GM12878 (cell line): ENCODE results near the gene ADAMTSL4. TPM values are rescaled to one million over a fixed set of nuclear protein-coding genes. Genes with fewer than 3 reads are reported as not detected.

Experiments
- ATAC-seq: fragments of 200-7000 bp; cut with Tn5 transposase; 3 replicates; pipeline ENCODE4 v1.9.1; 2020; ENCODE audit warnings: mild to moderate bottlenecking, moderate library complexity
- BruUV-seq: library from RNA; stranded (reverse); fragments of 400-500 nt; replicated peaks from 2 replicates; lab custom pipeline; 2021; lab: Mats Ljungman, UMichigan
- CTCF ChIA-PET: fragments of 300-600 bp; sonication (Branson Sonifier 250); formaldehyde crosslinking; extraction: SDS; loops from one replicate; lab custom pipeline; 2021; ENCODE audit warnings: inconsistent platforms; lab: Yijun Ruan, JAX
- POLR2A ChIA-PET: fragments of 350-600 bp; formaldehyde crosslinking; extraction: SDS; loops from one replicate; lab custom pipeline; 2021; ENCODE audit warnings: inconsistent platforms; lab: Charles Lee
- RAD21 ChIA-PET: fragments of 300-600 bp; sonication (Branson Sonifier 250); formaldehyde crosslinking; loops from one replicate; lab custom pipeline; 2023; ENCODE audit warnings: antibody characterized with exemption; ENCODE audit not compliant: unreplicated experiment; lab: Charles Lee
- SMC1A ChIA-PET: fragments of 300-600 bp; sonication (Branson Sonifier 250); formaldehyde crosslinking; loops from one replicate; lab custom pipeline; 2023; ENCODE audit not compliant: unreplicated experiment, uncharacterized antibody; lab: Charles Lee
- DNase-seq: peaks from one replicate; pipeline ENCODE4 v3.0.0-alpha.2; 2011; ENCODE audit warnings: low read depth, low spot score
- FAIRE-seq: peaks from 3 replicates; lab custom pipeline; 2011; peaks lifted over from hg19 to GRCh38; lab: Jason Lieb, UNC
- H2AFZ ChIP-seq: 2 replicates; pipeline ENCODE4 v1.6.0; 2011; ENCODE audit warnings: low read depth, low read length, control low read depth; ENCODE audit not compliant: control insufficient read depth
- H3K27ac ChIP-seq: 2 replicates; pipeline ENCODE4 v1.5.1; 2011; ENCODE audit warnings: control low read depth; ENCODE audit not compliant: control insufficient read depth, insufficient read depth
- H3K27me3 ChIP-seq, 2 experiments: replicated peaks in 1 of 2; 2 replicates each; pipeline versions ENCODE4 v1.6.0 to v1.6.1; 2011; ENCODE audit warnings: low read length in 1 of 2; ENCODE audit not compliant: control insufficient read depth in 2 of 2, insufficient read depth in 2 of 2
- H3K36me3 ChIP-seq, 2 experiments: 2 replicates each; pipeline ENCODE4 v1.5.1; 2011; ENCODE audit warnings: low read length in 1 of 2; ENCODE audit not compliant: control insufficient read depth in 2 of 2, insufficient read depth in 2 of 2
- H3K4me1 ChIP-seq: 2 replicates; pipeline ENCODE4 v1.6.1; 2011; ENCODE audit warnings: mild to moderate bottlenecking, low read length, moderate library complexity, mixed read lengths; ENCODE audit not compliant: control insufficient read depth, insufficient read depth
- H3K4me2 ChIP-seq: 2 replicates; pipeline ENCODE4 v1.6.0; 2011; ENCODE audit warnings: control low read depth; ENCODE audit not compliant: control insufficient read depth, insufficient read depth
- H3K4me3 ChIP-seq: fragments of 200-600 bp; sonication (generic); 2 replicates; pipeline ENCODE4 v1.5.1; 2016
- H3K79me2 ChIP-seq: 2 replicates; pipeline ENCODE4 v1.6.0; 2011; ENCODE audit warnings: low read length; ENCODE audit not compliant: control insufficient read depth, insufficient read depth
- H3K9ac ChIP-seq: 2 replicates; pipeline ENCODE4 v1.8.0; 2011; ENCODE audit warnings: low read length, control low read depth, mixed read lengths; ENCODE audit not compliant: control insufficient read depth, insufficient read depth
- H3K9me3 ChIP-seq: replicated peaks from 3 replicates; pipeline ENCODE4 v1.5.1; 2011; ENCODE audit warnings: mild to moderate bottlenecking, low read length; ENCODE audit not compliant: control insufficient read depth, insufficient read depth
- H4K20me1 ChIP-seq: 2 replicates; pipeline ENCODE4 v1.6.0; 2011; ENCODE audit not compliant: control insufficient read depth, insufficient read depth
- BRCA1 ChIP-seq: IDR thresholded peaks from 2 replicates; pipeline ENCODE4 v1.6.1; 2011; ENCODE audit warnings: low read depth, low read length, improper control_type of control experiment
- CEBPZ ChIP-seq: fragments of 150-350 bp; IDR thresholded peaks from 2 replicates; pipeline ENCODE4 v1.6.1; 2016; ENCODE audit warnings: low read depth, low read length
- HDGF ChIP-seq: fragments of 450-650 bp; IDR thresholded peaks from 2 replicates; pipeline ENCODE4 v1.6.1; 2016; ENCODE audit warnings: antibody characterized with exemption
- MEF2A ChIP-seq: IDR thresholded peaks from 2 replicates; pipeline ENCODE4 v1.6.1; 2011; ENCODE audit warnings: low read depth, mild to moderate bottlenecking, low read length, moderate library complexity; ENCODE audit not compliant: insufficient read depth
- MTA2 ChIP-seq: fragments of 450-650 bp; IDR thresholded peaks from 2 replicates; pipeline ENCODE4 v1.6.1; 2016; ENCODE audit warnings: low read depth, mild to moderate bottlenecking, moderate library complexity
- MYB ChIP-seq: fragments of 150-350 bp; IDR thresholded peaks from 2 replicates; pipeline ENCODE4 v1.6.1; 2014; ENCODE audit warnings: mild to moderate bottlenecking, low read depth, low read length, borderline replicate concordance
- NFXL1 ChIP-seq: fragments of 450-650 bp; IDR thresholded peaks from 2 replicates; pipeline ENCODE4 v1.6.1; 2017; ENCODE audit warnings: antibody characterized with exemption, mild to moderate bottlenecking, borderline replicate concordance
- NR2F1 ChIP-seq: fragments of 450-650 bp; conservative IDR thresholded peaks from 2 replicates; pipeline ENCODE4 v1.6.1; 2017; ENCODE audit warnings: mild to moderate bottlenecking
- POLR2A ChIP-seq: IDR thresholded peaks from 2 replicates; pipeline ENCODE4 v1.6.1; 2011; ENCODE audit warnings: low read depth, mild to moderate bottlenecking, low read length
- POLR2AphosphoS5 ChIP-seq: IDR thresholded peaks from 2 replicates; pipeline ENCODE4 v1.6.1; 2011; ENCODE audit warnings: mild to moderate bottlenecking, low read length, inconsistent platforms
- SMC3 ChIP-seq: IDR thresholded peaks from 2 replicates; pipeline ENCODE4 v1.6.1; 2011; ENCODE audit warnings: low read length, improper control_type of control experiment, borderline replicate concordance
- ZBTB40 ChIP-seq: fragments of 450-650 bp; IDR thresholded peaks from 2 replicates; pipeline ENCODE4 v1.6.1; 2016; ENCODE audit warnings: mild to moderate bottlenecking, moderate library complexity, borderline replicate concordance
- WGBS: methylation state at CpG from one replicate; pipeline ENCODE4 v1.1.6; 2016; ENCODE audit warnings: low lambda C conversion rate; ENCODE audit not compliant: insufficient replicate concordance, insufficient coverage; ENCODE audit errors: missing lambda C conversion rate; 5-methylcytosine and 5-hydroxymethylcytosine counted together
- in situ Hi-C: fragments of 300-500 bp; cut with MboI; formaldehyde crosslinking; loops from 9 replicates; pipeline ENCODE4 v1.14.3; 2018; ENCODE audit warnings: mixed read lengths
- intact Hi-C: fragments of 100-400 bp; cut with micrococcal nuclease; formaldehyde crosslinking; loops from one replicate; pipeline ENCODE4 v1.14.2; 2022; ENCODE audit not compliant: unreplicated experiment
- polyA plus RNA-seq, 11 experiments: library from polyadenylated mRNA; depleted of rRNA in 4 of 11; unstranded in 6 of 11; stranded (reverse) in 5 of 11; fragments of >200 nt; fragmentation: Nextera tagmentation in 4 of 11; fragmentation: Illumina TruSeq in 1 of 11; extraction: Ambion mirVana in 4 of 11; extraction: Trizol in 1 of 11; gene quantifications; 1 replicate in 1 of 11; 2 replicates in 10 of 11; pipeline versions ENCODE4 v1.2.1 to v1.2.3, GENCODE V29; 2011 to 2016; ENCODE audit warnings: inconsistent platforms in 2 of 11, missing spikeins in 2 of 11, low read depth in 1 of 11
- total RNA-seq, 4 experiments: library from RNA; depleted of rRNA in 3 of 4; stranded (reverse); fragments of >200 nt in 3 of 4; fragmentation: Illumina TruSeq in 1 of 4; extraction: Trizol in 1 of 4; gene quantifications; 2 replicates each; pipeline versions ENCODE4 v1.2.1 to v1.2.3, GENCODE V29; 2013 to 2021

The ADAMTSL4 gene
- total and polyA plus RNA-seq, 10 of the 15 experiments (the other 5 are each of a cell fraction or from before 2014, with no cell fraction given) = 0.04 to 0.15 (median 0.05) TPM; not detected in 5

DNA sequence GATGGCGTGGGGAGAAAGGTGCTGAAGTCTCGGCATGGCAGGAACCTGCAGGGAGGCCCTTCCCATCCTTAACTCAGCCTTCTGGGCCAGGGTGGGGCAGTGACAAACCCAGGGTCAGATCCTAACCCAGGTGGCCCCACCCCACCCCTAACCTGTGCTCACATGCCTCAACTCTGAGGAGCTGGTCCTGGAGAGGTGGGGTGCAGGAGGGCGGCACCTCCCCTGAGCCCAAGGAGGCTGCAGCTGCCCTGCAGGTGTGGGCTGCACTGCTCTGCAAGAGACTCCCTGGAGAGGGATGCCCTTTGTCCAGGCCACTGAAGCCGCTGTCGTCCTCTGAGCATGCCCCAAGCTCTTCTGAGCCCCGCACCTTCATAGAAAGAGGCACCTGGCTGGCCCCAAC is 15.2 kb upstream of the ADAMTSL4 start:
- no peaks in the 10 kb centered on the region for H3K9me3 ChIP-seq
- intact Hi-C loops = loop anchor here (5.0 kb wide), 1 partner anchor 277 kb away; the partner anchor contains the start of gene CA14
- H2AFZ ChIP-seq = no peak overlapping the region
- DNase-seq = no peak
- no peak overlapping the region for H3K27ac ChIP-seq
- H3K79me2 ChIP-seq = no peaks in the 10 kb centered on the region
- no peaks in the 10 kb centered on the region for H3K27me3 ChIP-seq
- CTCF ChIA-PET = interaction anchor here (1.1 to 2.2 kb wide), 7 partner anchors 18 to 278 kb away, joined by 3 to 13 read pairs (median 4); no protein-coding TSS in a partner anchor
- no TSS peak for BruUV-seq
- no peaks in the 10 kb centered on the region for H3K36me3 ChIP-seq
- no peak overlapping the region for H3K4me3 ChIP-seq
- no peaks in the 10 kb centered on the region; the same call in 1 of the 2 replicates for H3K4me1 ChIP-seq
- H3K9ac ChIP-seq = no peak overlapping the region
- H3K4me2 ChIP-seq = no peak overlapping the region
- SMC1A ChIA-PET = interaction anchor here (0.7 to 5.9 kb wide), 3 partner anchors 18 to 278 kb away, joined by 3 to 26 read pairs (median 9); partner anchors contain the start of gene FALEC
- 72% methylated on average over 6 of the region's 6 CpGs for WGBS
- no peak for ATAC-seq
- in situ Hi-C loops = no loop called here
- H4K20me1 ChIP-seq = no peaks in the 10 kb centered on the region
- RAD21 ChIA-PET = no interaction called here
- FAIRE-seq = no peak
- POLR2A ChIA-PET = interaction anchor here (0.5 to 0.7 kb wide), 2 partner anchors 59 to 879 kb away, joined by 3 to 6 read pairs; no protein-coding TSS in a partner anchor
- TF ChIP-seq MTA2 (no peak), POLR2A (no peak), NR2F1 (no peak), SMC3 (no peak), POLR2AphosphoS5 (no peak), NFXL1 (no peak), BRCA1 (no peak), ZBTB40 (no peak), MEF2A (no peak), HDGF (no peak), CEBPZ (no peak), MYB (no peak)
- TF ChIP-seq, all 136 proteins: peak for 0
